OCI-M1 (cell line): ENCODE results near the gene VPS9D1.

Source experiments
- DNase-seq: peaks from one replicate; lab custom pipeline; 2025; lab: John Stamatoyannopoulos, UW

Gene VPS9D1

GRCh38 chr16:89720813-89721545 lies at the start of gene VPS9D1, which contains the start of gene ZNF276:
Gene VPS9D1, minus strand, starts transcription at chr16:89720898. Its CDS starts 37 bp downstream, at chr16:89720861.
Gene ZNF276, plus strand, starts transcription at chr16:89721537. Its CDS starts 104 bp downstream, at chr16:89721641.
- peak; percentile 92 for DNase-seq

GRCh38 chr16:89770367-89770766 lies 49.7 kb upstream of the VPS9D1 start:
- no peak for DNase-seq

GRCh38 chr16:89765292-89765830 lies 44.7 kb upstream of the VPS9D1 start:
- DNase-seq, result peak; percentile 42

- DNase-seq, result peak; percentile 90
These were observed 44.1 kb upstream of the VPS9D1 start for GRCh38 chr16:89764711-89765201.

- DNase-seq, result peak; percentile 27
These were observed 40.7 kb upstream of the VPS9D1 start for GRCh38 chr16:89761304-89761922.

- DNase-seq, result no peak
These were observed 39.1 kb upstream of the VPS9D1 start for GRCh38 chr16:89759746-89760340.

- DNase-seq, result no peak
These were observed 28.9 kb upstream of the VPS9D1 start for GRCh38 chr16:89749637-89750036.

GRCh38 chr16:89748921-89749320 lies 28.2 kb upstream of the VPS9D1 start:
- DNase-seq, result no peak

- DNase-seq, result no peak
These were observed 27.4 kb upstream of the VPS9D1 start for GRCh38 chr16:89748076-89748475.

GRCh38 chr16:89746043-89746442 lies 25.3 kb upstream of the VPS9D1 start:
- no peak for DNase-seq

- no peak for DNase-seq
These were observed 24.1 kb upstream of the VPS9D1 start for GRCh38 chr16:89744813-89745212.

- no peak for DNase-seq
These were observed 22.2 kb upstream of the VPS9D1 start for GRCh38 chr16:89742948-89743347.

GRCh38 chr16:89741342-89742014 lies 20.8 kb upstream of the VPS9D1 start:
- DNase-seq, result no peak

GRCh38 chr16:89739383-89739782 lies 18.7 kb upstream of the VPS9D1 start:
- no peak for DNase-seq

GRCh38 chr16:89738538-89739317 lies 18.0 kb upstream of the VPS9D1 start:
- DNase-seq, result no peak

GRCh38 chr16:89738072-89738377 lies 17.3 kb upstream of the VPS9D1 start:
- no peak for DNase-seq

- no peak for DNase-seq
These were observed 16.8 kb upstream of the VPS9D1 start for GRCh38 chr16:89737341-89738071.

GRCh38 chr16:89736554-89736953 lies 15.9 kb upstream of the VPS9D1 start:
- DNase-seq, result no peak

- no peak for DNase-seq
These were observed 13.1 kb upstream of the VPS9D1 start for GRCh38 chr16:89733792-89734191.

- no peak for DNase-seq
These were observed 12.6 kb upstream of the VPS9D1 start for GRCh38 chr16:89733322-89733721.

GRCh38 chr16:89732918-89733242 lies 12.2 kb upstream of the VPS9D1 start:
- no peak for DNase-seq
